Ovary (tissue), 9 donors: ENCODE measurements around the gene RNASET2. TPM values are rescaled to one million over a fixed set of nuclear protein-coding genes. Genes with fewer than 3 reads are reported as not detected.

ENCODE experiments used
- DNase-seq, 5 donors: peaks; one replicate each; pipeline ENCODE4 v3.0.0-alpha.2; 2019 to 2020
- H3K27ac ChIP-seq, 2 donors: fragments of 200-600 bp; one replicate each; pipeline versions ENCODE4 v1.5.1 to v1.8.0; 2019 to 2022
- H3K27me3 ChIP-seq: fragments of 200-600 bp; one replicate; pipeline ENCODE4 v1.8.0; 2022
- H3K36me3 ChIP-seq: fragments of 200-600 bp; sonication (generic); one replicate; pipeline ENCODE4 v1.5.1; 2019
- H3K4me1 ChIP-seq: one replicate; pipeline ENCODE4 v1.8.1; 2013; ENCODE audit warnings: mild to moderate bottlenecking, moderate library complexity; ENCODE audit not compliant: insufficient read depth
- H3K4me3 ChIP-seq: fragments of 200-600 bp; sonication (generic); one replicate; pipeline ENCODE4 v1.5.1; 2017
- H3K9me3 ChIP-seq, 2 donors: fragments of 200-600 bp in 1 of 2; sonication (generic) in 1 of 2; one replicate each; pipeline versions ENCODE4 v1.5.1 to v1.8.1; 2013 to 2019; ENCODE audit warnings: mild to moderate bottlenecking in 1 of 2, moderate library complexity in 1 of 2
- EP300 ChIP-seq: sonication (generic); formaldehyde crosslinking; IDR thresholded peaks from one replicate; pipeline ENCODE4 v1.6.1; 2017; ENCODE audit warnings: antibody characterized with exemption
- POLR2A ChIP-seq: fragments of 450-650 bp; IDR thresholded peaks from one replicate; pipeline ENCODE4 v1.6.1; 2017; ENCODE audit warnings: antibody characterized with exemption, mild to moderate bottlenecking, moderate library complexity
- WGBS, 3 donors: extraction: QIAGEN DNeasy Blood & Tissue Kit in 1 of 3; methylation state at CpG; one replicate each; pipeline versions ENCODE4 v1.1.5 to v1.1.7; 2013 to 2017; 5-methylcytosine and 5-hydroxymethylcytosine counted together
- intact Hi-C, 4 donors: fragments of 100-400 bp; cut with DNase I; formaldehyde crosslinking; loops; one replicate each; pipeline versions ENCODE4 v1.11.0 to v1.15.1; 2022 to 2023
- polyA plus RNA-seq, 2 donors: library from polyadenylated mRNA; stranded (reverse); fragments of 200-250 nt in 1 of 2; fragments of 350-450 nt in 1 of 2; fragmentation: Illumina TruSeq in 1 of 2; extraction: RNeasy Lipid Tissue Mini Kit (QIAGEN cat#74804) in 1 of 2; gene quantifications; one replicate each; pipeline ENCODE4 v1.2.3, GENCODE V29; 2013 to 2014
- total RNA-seq, 7 donors: library from RNA; depleted of rRNA in 2 of 7; stranded (reverse); fragments of >200 nt in 2 of 7; fragmentation: NEBNext Ultra II Directional in 3 of 7; extraction: Animal tissue kit (Norgen Biotek cat#: 25700) in 3 of 7; gene quantifications; one replicate each; pipeline versions ENCODE4 v1.1.0 to v1.2.4, GENCODE V29; 2016 to 2023
- TF ChIP-seq, protein P1 (sequence below), 3 donors: fragments of 450-650 bp in 2 of 3; fragments of 200-600 bp in 1 of 3; IDR thresholded peaks; one replicate each; pipeline versions ENCODE4 v1.5.1 to v1.8.0; 2016 to 2022; ENCODE audit warnings: antibody characterized with exemption in 3 of 3, mild to moderate bottlenecking in 1 of 3
- donor health status: DM: no; HTN: no; CAD: no; lungs with moderate emphysema.
- donor health status: DM: no; HTN: no; CAD: no.
- donor health status: Bipolar disorder and iron deficiency.
- donor health status: DM: yes; HTN: yes; CAD: no.
- donor health status: DM: no; HTN: no; CAD: no.
- donor health status: DM: yes; HTN: yes; CAD: no.

RNASET2 gene
- total and polyA plus RNA-seq, 9 donors, result 34.8 to 211 (median 56.0) TPM

DNA sequence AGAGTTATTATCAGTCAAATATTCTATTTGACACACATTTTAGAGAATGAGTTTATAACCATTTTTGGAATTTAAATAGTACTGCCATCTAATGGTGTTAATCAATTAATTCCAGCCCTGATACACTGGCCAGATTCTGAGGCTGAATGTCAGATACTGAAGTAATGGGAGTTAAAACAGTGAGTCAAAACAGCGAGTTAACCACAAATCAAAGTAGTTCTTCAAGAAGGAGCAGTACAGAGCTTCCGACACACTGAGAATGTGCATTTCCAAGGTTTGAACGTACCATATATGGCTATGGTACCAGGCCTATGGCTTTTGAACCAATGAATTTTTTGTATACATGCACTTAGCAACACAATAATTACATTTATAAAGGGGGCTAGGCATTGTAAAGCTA is 31.6 kb upstream of the RNASET2 start:
- DNase-seq, result no peak
- Histone ChIP-seq H3K36me3 (no peaks in the 10 kb centered on the region), H3K4me1 (no peaks in the 10 kb centered on the region)

DNA sequence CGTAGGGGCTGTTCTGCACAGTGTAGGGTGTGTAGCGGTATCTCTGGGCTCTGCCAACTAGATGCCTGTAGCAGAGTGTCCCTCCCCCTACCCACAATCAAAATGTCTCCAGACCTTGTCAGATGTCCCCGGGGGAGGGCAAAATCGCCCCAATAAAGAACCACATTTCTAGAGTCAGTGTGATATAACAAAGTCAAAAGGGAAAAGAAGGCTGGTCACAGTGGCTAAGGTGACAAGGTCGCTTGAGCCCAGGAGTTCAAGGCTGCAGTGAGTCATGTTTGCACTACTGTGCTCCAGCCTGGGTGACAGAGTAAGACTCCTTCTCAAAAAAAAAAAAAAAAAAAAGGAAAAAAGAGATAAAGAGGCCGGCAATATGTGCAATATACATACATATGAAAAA is 31.1 kb upstream of the RNASET2 start:
- no peak for DNase-seq
- no peaks in the 10 kb centered on the region for H3K9me3 ChIP-seq
- H3K4me1 ChIP-seq, result no peaks in the 10 kb centered on the region
- H3K27me3 ChIP-seq, result no peaks in the 10 kb centered on the region
- no peak overlapping the region for H3K27ac ChIP-seq
- no peak for TF ChIP-seq EP300
- H3K4me3 ChIP-seq, result no peak overlapping the region
- no peaks in the 10 kb centered on the region for H3K36me3 ChIP-seq
- WGBS, 3 donors, result 61 to 77% (median 61%) methylated on average over 6 of the region's 6 CpGs
- intact Hi-C loops, result loop anchor here in 1 of 4 donors (10.0 kb wide), 1 partner anchor 213 kb away; no protein-coding TSS in a partner anchor

More for the DNA sequence above, 31.6 kb upstream of the RNASET2 start:
- no peak overlapping the region for H3K4me3 ChIP-seq
- H3K9me3 ChIP-seq, result no peaks in the 10 kb centered on the region
- no peaks in the 10 kb centered on the region for H3K27me3 ChIP-seq
- intact Hi-C loops, result loop anchor here in 1 of 4 donors (10.0 kb wide), 1 partner anchor 213 kb away; no protein-coding TSS in a partner anchor
- TF ChIP-seq EP300 (no peak), POLR2A (no peak)
- TF ChIP-seq, protein P1, sequence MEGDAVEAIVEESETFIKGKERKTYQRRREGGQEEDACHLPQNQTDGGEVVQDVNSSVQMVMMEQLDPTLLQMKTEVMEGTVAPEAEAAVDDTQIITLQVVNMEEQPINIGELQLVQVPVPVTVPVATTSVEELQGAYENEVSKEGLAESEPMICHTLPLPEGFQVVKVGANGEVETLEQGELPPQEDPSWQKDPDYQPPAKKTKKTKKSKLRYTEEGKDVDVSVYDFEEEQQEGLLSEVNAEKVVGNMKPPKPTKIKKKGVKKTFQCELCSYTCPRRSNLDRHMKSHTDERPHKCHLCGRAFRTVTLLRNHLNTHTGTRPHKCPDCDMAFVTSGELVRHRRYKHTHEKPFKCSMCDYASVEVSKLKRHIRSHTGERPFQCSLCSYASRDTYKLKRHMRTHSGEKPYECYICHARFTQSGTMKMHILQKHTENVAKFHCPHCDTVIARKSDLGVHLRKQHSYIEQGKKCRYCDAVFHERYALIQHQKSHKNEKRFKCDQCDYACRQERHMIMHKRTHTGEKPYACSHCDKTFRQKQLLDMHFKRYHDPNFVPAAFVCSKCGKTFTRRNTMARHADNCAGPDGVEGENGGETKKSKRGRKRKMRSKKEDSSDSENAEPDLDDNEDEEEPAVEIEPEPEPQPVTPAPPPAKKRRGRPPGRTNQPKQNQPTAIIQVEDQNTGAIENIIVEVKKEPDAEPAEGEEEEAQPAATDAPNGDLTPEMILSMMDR (IDR thresholded peaks at IDR 0.05), result no peak
- H3K27ac ChIP-seq, result no peak overlapping the region
- 73 to 86% (median 78%) methylated on average over 3 of the region's 3 CpGs for WGBS, 3 donors

DNA sequence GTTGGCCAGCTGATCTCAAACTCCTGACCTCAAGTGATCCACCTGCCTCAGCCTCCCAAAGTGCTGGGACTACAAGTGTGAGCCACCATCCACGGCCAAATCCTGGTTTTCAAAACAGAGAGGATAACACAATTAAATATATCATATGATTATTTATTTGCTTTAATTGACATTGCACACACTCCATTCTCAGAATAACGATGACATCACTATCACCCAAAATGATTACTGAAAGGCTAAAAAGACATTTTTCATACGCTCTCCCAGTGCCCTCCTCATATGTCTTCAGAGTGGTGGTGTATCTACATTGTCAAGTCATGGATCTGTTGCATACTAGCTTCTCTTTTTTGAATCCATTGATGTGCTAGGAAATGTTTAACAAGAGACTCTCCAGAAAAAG is 24.4 kb upstream of the RNASET2 start:
- no peak overlapping the region for H3K27ac ChIP-seq
- no peak overlapping the region for H3K4me3 ChIP-seq
- intact Hi-C loops, result loop anchor here in 1 of 4 donors (10.0 kb wide), 1 partner anchor 206 kb away; no protein-coding TSS in a partner anchor
- H3K36me3 ChIP-seq, result no peaks in the 10 kb centered on the region
- DNase-seq, result no peak
- no peaks in the 10 kb centered on the region for H3K27me3 ChIP-seq
- H3K4me1 ChIP-seq, result no peaks in the 10 kb centered on the region
- 96 to 98% (median 97%) methylated on average over 3 of the region's 3 CpGs for WGBS, 3 donors
- TF ChIP-seq POLR2A (no peak), EP300 (no peak)
- TF ChIP-seq, protein P1 (IDR thresholded peaks at IDR 0.05), result no peak
- no peaks in the 10 kb centered on the region for H3K9me3 ChIP-seq

DNA sequence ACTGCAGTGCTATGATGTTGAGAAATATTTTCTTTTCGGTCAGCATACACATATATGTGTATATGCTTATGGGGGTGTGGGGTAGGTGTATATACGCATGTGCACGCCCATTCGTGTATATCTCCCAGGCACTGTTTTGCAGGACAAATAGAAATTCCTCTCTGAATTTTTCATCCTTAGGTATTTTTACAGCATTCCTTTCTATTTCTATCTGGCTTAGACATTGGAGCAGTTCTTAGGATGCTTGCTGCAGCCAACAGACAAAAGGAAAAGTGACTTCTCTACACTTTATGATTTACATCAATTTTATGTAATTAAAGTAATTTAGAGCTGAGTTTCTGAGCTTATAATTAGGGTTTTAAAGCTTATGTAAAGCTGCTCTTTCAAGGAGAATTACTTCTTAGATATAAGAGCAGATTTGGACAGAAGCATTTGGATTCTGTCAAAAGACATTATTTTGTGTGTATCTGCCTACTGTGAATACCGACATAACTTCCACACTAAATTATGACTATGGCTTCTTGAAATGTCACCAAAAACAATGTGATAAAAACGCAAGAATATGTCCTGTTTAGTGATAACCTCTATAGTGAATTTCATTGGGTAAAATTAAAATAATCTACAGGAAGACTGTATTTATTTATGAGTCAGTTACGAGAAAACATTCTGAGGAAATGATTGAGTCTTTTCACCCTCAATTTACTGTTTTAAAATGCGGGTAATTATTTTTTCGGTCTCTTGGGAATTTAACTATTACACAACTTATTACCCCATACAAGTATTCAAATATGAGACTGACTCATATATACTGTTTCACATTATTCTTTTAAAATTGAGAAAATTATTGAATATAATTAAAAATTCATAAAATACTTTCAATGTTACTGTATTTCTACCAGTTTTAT is 21.5 kb upstream of the RNASET2 start:
- DNase-seq, result no peak
- 59 to 75% (median 63%) methylated on average over 9 of the region's 9 CpGs for WGBS, 3 donors

More for the DNA sequence above, 21.5 kb upstream of the RNASET2 start:
- no peak overlapping the region for H3K27ac ChIP-seq
- no peak overlapping the region for H3K4me3 ChIP-seq
- no peaks in the 10 kb centered on the region for H3K27me3 ChIP-seq
- intact Hi-C loops, result no loop called here
- TF ChIP-seq POLR2A, result no peak
- TF ChIP-seq, protein P1 (IDR thresholded peaks at IDR 0.05), result no peak
- no peaks in the 10 kb centered on the region for H3K9me3 ChIP-seq
- no peaks in the 10 kb centered on the region for H3K4me1 ChIP-seq
- H3K36me3 ChIP-seq, result no peaks in the 10 kb centered on the region
